B cell (primary cell): Measurements from ENCODE around the gene AMELX.

Experiments used
- EZH2 ChIP-seq: IDR thresholded peaks from 2 replicates; pipeline ENCODE4 v1.6.1; 2012; ENCODE audit warnings: borderline replicate concordance, low read depth, mild to moderate bottlenecking, moderate library complexity, low read length; ENCODE audit not compliant: insufficient read depth, poor library complexity, severe bottlenecking
- TF ChIP-seq, protein P1 (sequence below): fragments of 200-600 bp; IDR thresholded peaks from one replicate; pipeline ENCODE4 v1.8.0; 2022; ENCODE audit warnings: antibody characterized with exemption, mild to moderate bottlenecking

DNA sequence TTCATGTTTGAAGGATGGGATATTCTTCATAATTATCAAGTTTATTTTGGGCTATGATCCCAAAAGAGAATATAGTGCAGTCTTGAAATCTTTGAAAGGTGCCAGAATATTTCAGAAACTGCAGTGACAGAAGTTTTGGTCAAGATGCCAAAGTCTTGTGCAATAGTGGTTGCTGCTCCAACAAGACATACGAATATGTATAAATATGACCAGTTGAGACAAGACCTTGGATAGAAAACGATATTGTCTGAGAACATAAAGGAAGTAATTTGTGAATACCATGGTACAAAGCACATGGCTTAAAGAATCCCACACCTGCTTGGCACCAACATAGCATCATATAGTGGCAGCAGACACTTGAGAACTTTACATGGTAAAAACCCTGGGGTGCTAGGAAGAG is 48.6 kb upstream of the AMELX start:
- TF ChIP-seq, protein P1, sequence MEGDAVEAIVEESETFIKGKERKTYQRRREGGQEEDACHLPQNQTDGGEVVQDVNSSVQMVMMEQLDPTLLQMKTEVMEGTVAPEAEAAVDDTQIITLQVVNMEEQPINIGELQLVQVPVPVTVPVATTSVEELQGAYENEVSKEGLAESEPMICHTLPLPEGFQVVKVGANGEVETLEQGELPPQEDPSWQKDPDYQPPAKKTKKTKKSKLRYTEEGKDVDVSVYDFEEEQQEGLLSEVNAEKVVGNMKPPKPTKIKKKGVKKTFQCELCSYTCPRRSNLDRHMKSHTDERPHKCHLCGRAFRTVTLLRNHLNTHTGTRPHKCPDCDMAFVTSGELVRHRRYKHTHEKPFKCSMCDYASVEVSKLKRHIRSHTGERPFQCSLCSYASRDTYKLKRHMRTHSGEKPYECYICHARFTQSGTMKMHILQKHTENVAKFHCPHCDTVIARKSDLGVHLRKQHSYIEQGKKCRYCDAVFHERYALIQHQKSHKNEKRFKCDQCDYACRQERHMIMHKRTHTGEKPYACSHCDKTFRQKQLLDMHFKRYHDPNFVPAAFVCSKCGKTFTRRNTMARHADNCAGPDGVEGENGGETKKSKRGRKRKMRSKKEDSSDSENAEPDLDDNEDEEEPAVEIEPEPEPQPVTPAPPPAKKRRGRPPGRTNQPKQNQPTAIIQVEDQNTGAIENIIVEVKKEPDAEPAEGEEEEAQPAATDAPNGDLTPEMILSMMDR = no peak
- TF ChIP-seq EZH2 = no peak
